ENCODE measurements around the gene MCTP2.

DNA sequence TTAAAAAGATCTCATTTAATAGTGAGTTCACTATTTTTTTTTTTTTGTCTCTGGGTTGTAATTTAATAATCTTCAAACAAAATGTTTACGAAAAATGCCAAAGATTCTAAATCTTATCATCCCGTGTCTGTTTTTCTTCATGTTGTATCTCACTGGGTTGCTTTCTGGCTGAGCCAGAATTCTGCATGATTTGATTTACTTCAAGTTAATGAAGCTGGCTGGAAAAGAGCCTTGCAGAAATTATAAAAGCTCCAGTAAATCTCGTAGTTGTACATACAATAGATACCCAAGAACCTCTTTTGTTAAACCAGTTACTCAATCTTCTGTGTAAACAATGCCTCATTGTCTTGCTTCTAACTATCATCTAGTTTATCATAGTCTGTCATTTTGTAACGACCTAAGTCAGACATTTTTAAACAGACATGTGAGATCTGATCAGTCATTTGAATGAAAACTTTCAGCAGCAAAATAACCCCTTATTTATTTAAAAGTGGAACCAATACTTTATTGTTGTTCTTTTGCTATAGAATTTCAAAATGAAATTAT lies 249.0 kb downstream of the MCTP2 start:
- TF ChIP-seq POLR2A (IDR thresholded peaks at IDR 0.05) (no peak), POLR2AphosphoS5 (IDR thresholded peaks at IDR 0.05) (no peak)
- TF ChIP-seq, protein P1, sequence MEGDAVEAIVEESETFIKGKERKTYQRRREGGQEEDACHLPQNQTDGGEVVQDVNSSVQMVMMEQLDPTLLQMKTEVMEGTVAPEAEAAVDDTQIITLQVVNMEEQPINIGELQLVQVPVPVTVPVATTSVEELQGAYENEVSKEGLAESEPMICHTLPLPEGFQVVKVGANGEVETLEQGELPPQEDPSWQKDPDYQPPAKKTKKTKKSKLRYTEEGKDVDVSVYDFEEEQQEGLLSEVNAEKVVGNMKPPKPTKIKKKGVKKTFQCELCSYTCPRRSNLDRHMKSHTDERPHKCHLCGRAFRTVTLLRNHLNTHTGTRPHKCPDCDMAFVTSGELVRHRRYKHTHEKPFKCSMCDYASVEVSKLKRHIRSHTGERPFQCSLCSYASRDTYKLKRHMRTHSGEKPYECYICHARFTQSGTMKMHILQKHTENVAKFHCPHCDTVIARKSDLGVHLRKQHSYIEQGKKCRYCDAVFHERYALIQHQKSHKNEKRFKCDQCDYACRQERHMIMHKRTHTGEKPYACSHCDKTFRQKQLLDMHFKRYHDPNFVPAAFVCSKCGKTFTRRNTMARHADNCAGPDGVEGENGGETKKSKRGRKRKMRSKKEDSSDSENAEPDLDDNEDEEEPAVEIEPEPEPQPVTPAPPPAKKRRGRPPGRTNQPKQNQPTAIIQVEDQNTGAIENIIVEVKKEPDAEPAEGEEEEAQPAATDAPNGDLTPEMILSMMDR (IDR thresholded peaks at IDR 0.05) = no peak
